Right lobe of liver (tissue), 6 donors: ENCODE results near the gene MBP. TPM values are rescaled to one million over a fixed set of nuclear protein-coding genes. Genes with fewer than 3 reads are reported as not detected.

Experiments
- ATAC-seq, 4 donors: fragments of 200-7000 bp; cut with Tn5 transposase; one replicate each; pipeline ENCODE4 v1.9.1; 2020; ENCODE audit warnings: mild to moderate bottlenecking in 4 of 4, moderate library complexity in 4 of 4
- DNase-seq, 3 donors: peaks; one replicate each; pipeline ENCODE4 v3.0.0-alpha.2; 2020
- H3K27ac ChIP-seq, 3 donors: fragments of 200-600 bp; one replicate each; pipeline ENCODE4 v1.8.0; 2022
- H3K27me3 ChIP-seq, 2 donors: fragments of 200-600 bp; one replicate each; pipeline ENCODE4 v1.8.0; 2022
- H3K36me3 ChIP-seq, 4 donors: fragments of 200-600 bp; sonication (generic) in 1 of 4; one replicate each; pipeline versions ENCODE4 v1.5.1 to v1.8.0; 2017 to 2022; ENCODE audit warnings: control low read depth in 1 of 4
- H3K4me1 ChIP-seq, 4 donors: fragments of 200-600 bp; sonication (generic) in 1 of 4; one replicate each; pipeline versions ENCODE4 v1.5.1 to v1.8.0; 2017 to 2022; ENCODE audit warnings: control low read depth in 1 of 4
- H3K4me3 ChIP-seq, 3 donors: fragments of 200-600 bp; one replicate each; pipeline ENCODE4 v1.8.0; 2022
- H3K9me3 ChIP-seq, 4 donors: fragments of 200-600 bp; sonication (generic) in 1 of 4; one replicate each; pipeline versions ENCODE4 v1.5.1 to v1.8.0; 2017 to 2022; ENCODE audit warnings: control low read depth in 1 of 4
- POLR2A ChIP-seq: fragments of 450-650 bp; IDR thresholded peaks from one replicate; pipeline ENCODE4 v1.6.1; 2017; ENCODE audit warnings: antibody characterized with exemption, mild to moderate bottlenecking
- WGBS: methylation state at CpG from one replicate; pipeline ENCODE4 v1.1.6; 2018; ENCODE audit warnings: low coverage, low lambda C conversion rate; ENCODE audit not compliant: insufficient coverage; ENCODE audit errors: missing lambda C conversion rate; 5-methylcytosine and 5-hydroxymethylcytosine counted together
- intact Hi-C, 2 donors: fragments of 100-400 bp; cut with DNase I; formaldehyde crosslinking; loops; one replicate each; pipeline versions ENCODE4 v1.11.2 to v1.14.1; 2022
- total RNA-seq, 6 experiments: library from RNA; depleted of rRNA in 2 of 6; stranded (reverse); fragments of >200 nt in 2 of 6; fragmentation: NEBNext Ultra II Directional in 3 of 6; extraction: Animal tissue kit (Norgen Biotek cat#: 25700) in 3 of 6; gene quantifications; one replicate each; pipeline versions ENCODE4 v1.1.0 to v1.2.4, GENCODE V29; 2016 to 2023
- TF ChIP-seq, protein P1 (sequence below), 4 donors: fragments of 200-600 bp in 3 of 4; fragments of 450-650 bp in 1 of 4; IDR thresholded peaks; one replicate each; pipeline versions ENCODE4 v1.5.1 to v1.8.0; 2016 to 2022; ENCODE audit warnings: antibody characterized with exemption in 4 of 4, mild to moderate bottlenecking in 2 of 4
- donor health status: DM: no; HTN: yes; CAD: no.
- donor health status: DM: no; HTN: no; CAD: no.
- donor health status: DM: no; HTN: no; CAD: no.
- donor health status: DM: no; HTN: yes; CAD: no.
- donor health status: DM: no; HTN: yes; CAD: no.

Gene MBP
- total RNA-seq, 6 experiments from 2014 or later: 24.0 to 40.8 (median 27.6) TPM

DNA sequence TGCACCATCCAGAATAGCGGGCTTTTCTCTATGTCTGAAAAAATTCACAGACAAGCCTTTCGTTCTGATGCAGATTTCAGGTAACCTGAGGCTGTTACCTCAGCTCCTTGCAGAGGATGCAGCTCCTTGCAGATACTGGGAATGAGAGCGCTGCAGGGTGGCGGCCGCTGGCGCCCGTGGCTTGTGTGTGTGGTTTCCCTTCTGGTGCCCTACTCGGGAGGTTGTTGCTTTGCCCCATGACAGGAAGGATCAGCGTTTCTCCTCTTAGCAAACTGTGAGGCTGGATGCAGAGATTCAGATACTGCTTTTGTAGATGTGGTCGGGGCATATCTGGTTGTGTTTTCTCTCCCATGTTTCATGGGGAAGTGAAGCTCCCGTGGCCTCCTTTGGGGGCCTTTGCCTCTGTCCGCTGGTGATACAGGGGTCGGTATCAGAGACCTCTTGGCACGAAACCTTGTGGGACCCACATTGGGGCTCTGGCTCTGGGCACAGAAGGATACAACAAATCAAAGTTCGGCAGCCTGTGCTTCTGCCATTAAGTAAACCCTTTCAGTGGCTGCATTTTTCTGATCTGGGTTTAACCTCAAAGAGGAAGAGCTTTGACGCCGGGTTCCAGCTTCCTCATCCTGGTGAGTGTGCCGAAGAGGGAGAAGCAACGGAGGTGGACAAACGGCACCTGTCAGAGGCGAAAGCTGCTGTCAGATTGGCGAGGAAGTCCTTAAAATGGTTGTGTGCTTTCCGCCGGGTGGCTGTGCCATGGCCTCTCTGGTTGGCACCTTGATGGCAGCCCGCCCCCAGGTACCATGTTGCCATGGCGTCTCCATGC, 127.8 kb downstream of the MBP start:
- 51% methylated on average over 9 of the region's 26 CpGs for WGBS
- Histone ChIP-seq H3K36me3 (peaks cover 0 to 4% (median 0%) of the 10 kb centered on the region in 4 donors), H3K4me1 (no peaks in the 10 kb centered on the region), H3K27me3 (no peaks in the 10 kb centered on the region), H3K27ac (peak overlapping the region in 1 of 3 donors; percentile 33), H3K4me3 (no peak overlapping the region), H3K9me3 (no peaks in the 10 kb centered on the region)
- intact Hi-C loops: loop anchor here (5.0 kb wide), 2 partner anchors 198 to 208 kb away; no protein-coding TSS in a partner anchor
- TF ChIP-seq POLR2A: no peak
- TF ChIP-seq, protein P1, sequence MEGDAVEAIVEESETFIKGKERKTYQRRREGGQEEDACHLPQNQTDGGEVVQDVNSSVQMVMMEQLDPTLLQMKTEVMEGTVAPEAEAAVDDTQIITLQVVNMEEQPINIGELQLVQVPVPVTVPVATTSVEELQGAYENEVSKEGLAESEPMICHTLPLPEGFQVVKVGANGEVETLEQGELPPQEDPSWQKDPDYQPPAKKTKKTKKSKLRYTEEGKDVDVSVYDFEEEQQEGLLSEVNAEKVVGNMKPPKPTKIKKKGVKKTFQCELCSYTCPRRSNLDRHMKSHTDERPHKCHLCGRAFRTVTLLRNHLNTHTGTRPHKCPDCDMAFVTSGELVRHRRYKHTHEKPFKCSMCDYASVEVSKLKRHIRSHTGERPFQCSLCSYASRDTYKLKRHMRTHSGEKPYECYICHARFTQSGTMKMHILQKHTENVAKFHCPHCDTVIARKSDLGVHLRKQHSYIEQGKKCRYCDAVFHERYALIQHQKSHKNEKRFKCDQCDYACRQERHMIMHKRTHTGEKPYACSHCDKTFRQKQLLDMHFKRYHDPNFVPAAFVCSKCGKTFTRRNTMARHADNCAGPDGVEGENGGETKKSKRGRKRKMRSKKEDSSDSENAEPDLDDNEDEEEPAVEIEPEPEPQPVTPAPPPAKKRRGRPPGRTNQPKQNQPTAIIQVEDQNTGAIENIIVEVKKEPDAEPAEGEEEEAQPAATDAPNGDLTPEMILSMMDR (IDR thresholded peaks at IDR 0.05): no peak
- ATAC-seq (peak; percentile 14 to 33 (median 20)), DNase-seq (peak in 1 of 3 donors; percentile 37)

DNA sequence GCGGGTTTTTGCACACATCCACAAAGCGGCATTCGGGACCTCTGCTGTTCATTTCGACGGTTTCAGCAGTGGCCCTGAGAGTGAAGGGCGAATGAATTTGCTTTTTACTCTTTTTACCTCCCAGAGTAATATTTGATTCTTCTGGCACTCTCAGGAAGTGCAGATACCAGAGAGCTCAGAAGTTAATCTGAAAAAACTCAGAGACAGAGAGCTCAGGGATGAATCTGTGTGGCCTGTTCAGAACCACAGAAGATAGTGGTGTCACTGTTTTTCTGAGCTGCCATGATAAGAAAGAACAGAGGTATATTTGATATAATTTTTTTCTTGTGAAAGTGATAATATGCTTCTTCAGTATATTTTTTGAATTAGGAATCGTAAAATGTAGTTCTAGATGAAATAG, 129.3 kb downstream of the MBP start:
- ATAC-seq: no peak
- Histone ChIP-seq H3K4me1 (no peaks in the 10 kb centered on the region), H3K27ac (no peak overlapping the region), H3K9me3 (no peaks in the 10 kb centered on the region), H3K36me3 (no peaks in the 10 kb centered on the region), H3K4me3 (no peak overlapping the region), H3K27me3 (no peaks in the 10 kb centered on the region)
- WGBS: 94% methylated on average over 7 of the region's 7 CpGs
- intact Hi-C loops: loop anchor here (5.0 kb wide), 2 partner anchors 199 to 209 kb away; no protein-coding TSS in a partner anchor
- no peak for DNase-seq
- TF ChIP-seq POLR2A: no peak
- TF ChIP-seq, protein P1 (IDR thresholded peaks at IDR 0.05): no peak

DNA sequence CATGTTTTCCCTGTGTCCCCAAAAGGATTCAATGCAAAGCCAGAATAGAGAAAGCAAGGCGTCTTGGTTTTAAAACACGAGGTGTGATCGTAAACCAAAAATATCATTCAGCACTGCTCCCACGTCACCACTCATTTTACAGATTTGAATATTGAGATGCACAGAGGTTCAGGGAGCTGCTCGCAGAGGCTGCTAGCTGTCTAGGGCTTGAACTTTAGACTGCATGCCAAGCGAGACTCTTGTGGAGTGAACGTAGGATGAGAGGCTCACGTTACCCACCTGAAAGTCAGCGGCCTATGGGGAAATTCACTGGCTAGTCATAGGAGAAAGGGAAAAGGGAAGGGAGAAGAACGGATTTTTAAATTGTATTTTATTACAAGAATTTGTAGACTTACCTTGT, 130.1 kb downstream of the MBP start:
- no peak for TF ChIP-seq POLR2A
- TF ChIP-seq, protein P1 (IDR thresholded peaks at IDR 0.05): no peak
- no peaks in the 10 kb centered on the region for H3K9me3 ChIP-seq
- ATAC-seq (no peak), DNase-seq (no peak)
- H3K27me3 ChIP-seq: no peaks in the 10 kb centered on the region
- H3K4me3 ChIP-seq: no peak overlapping the region
- intact Hi-C loops: loop anchor here (5.0 kb wide), 2 partner anchors 200 to 210 kb away; no protein-coding TSS in a partner anchor
- no peaks in the 10 kb centered on the region for H3K4me1 ChIP-seq
- 90% methylated on average over 10 of the region's 10 CpGs for WGBS
- no peak overlapping the region for H3K27ac ChIP-seq
- H3K36me3 ChIP-seq: no peaks in the 10 kb centered on the region

DNA sequence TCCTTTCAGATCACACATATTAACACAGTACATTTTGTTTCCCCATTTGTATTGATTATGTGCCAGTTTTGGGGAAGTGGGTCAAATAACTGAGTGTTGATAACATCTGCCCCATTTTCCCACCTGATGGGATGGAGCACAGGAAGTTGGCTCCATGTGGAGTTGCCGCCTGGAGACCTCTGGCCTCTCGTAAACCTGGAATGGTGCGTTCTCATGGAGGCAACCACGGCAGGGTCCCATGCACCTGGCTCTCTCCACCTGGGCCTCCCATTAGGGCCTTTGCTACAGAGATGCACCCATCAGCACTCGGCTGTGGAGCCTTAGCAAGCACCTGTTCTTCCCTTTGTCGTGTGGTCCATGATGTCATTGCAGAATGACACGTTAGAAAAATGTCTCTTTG, 130.6 kb downstream of the MBP start:
- whole genome bisulfite sequencing: 90% methylated on average over 2 of the region's 7 CpGs
- H3K9me3 ChIP-seq: no peaks in the 10 kb centered on the region
- H3K36me3 ChIP-seq: no peaks in the 10 kb centered on the region
- H3K27me3 ChIP-seq: no peaks in the 10 kb centered on the region
- no peak for TF ChIP-seq POLR2A
- TF ChIP-seq, protein P1 (IDR thresholded peaks at IDR 0.05): no peak
- ATAC-seq: no peak
- no peak overlapping the region for H3K27ac ChIP-seq
- H3K4me1 ChIP-seq: no peaks in the 10 kb centered on the region
- peak in 1 of 3 donors; percentile 37 for DNase-seq
- intact Hi-C loops: loop anchor here (5.0 kb wide), 2 partner anchors 200 to 210 kb away; no protein-coding TSS in a partner anchor
- H3K4me3 ChIP-seq: no peak overlapping the region
